Caki2 (cell line): Measurements from ENCODE around the gene NAT9. TPM values are rescaled to one million over a fixed set of nuclear protein-coding genes. Genes with fewer than 3 reads are reported as not detected.

ENCODE experiments used
- total RNA-seq: library from RNA; depleted of rRNA; stranded (reverse); fragments of >200 nt; shearing (Covaris generic); gene quantifications from 2 replicates; pipeline ENCODE4 v1.2.3, GENCODE V29; 2014; ENCODE audit warnings: low replicate concordance; rRNA removed

The NAT9 gene
- total RNA-seq, 1 experiment from 2014 or later: 36.8 TPM

Other genes with a start within 250 kb of the NAT9 start
- not detected in 2 replicates for gene CD300LB, start 244.9 kb downstream of the NAT9 start, total RNA-seq
- gene CD300C, start 230.2 kb downstream of the NAT9 start, total RNA-seq: not detected in 2 replicates
- not detected in 2 replicates for gene CD300H, start 208.8 kb downstream of the NAT9 start, total RNA-seq
- gene CD300LD, start 184.1 kb downstream of the NAT9 start, total RNA-seq: not detected in 2 replicates
- not detected in 2 replicates for gene CD300E, start 152.6 kb downstream of the NAT9 start, total RNA-seq
- not detected in 2 replicates for gene CD300LF, start 63.4 kb downstream of the NAT9 start, total RNA-seq
- gene RAB37, start 39.1 kb downstream of the NAT9 start, total RNA-seq: not detected in 2 replicates
- gene NHERF1, start 27.7 kb downstream of the NAT9 start, total RNA-seq: 5.2 and 21.0 TPM in 2 replicates
- gene GRIN2C, start 83.5 kb upstream of the NAT9 start, total RNA-seq: 0.51 and 1.3 TPM in 2 replicates
- 99.8 and 108 TPM in 2 replicates for gene FDXR, start 96.6 kb upstream of the NAT9 start, total RNA-seq
- not detected in 2 replicates for gene FADS6, start 117.3 kb upstream of the NAT9 start, total RNA-seq
- gene USH1G, start 146.9 kb upstream of the NAT9 start, total RNA-seq: not detected in 2 replicates
- gene OTOP2, start 147.9 kb upstream of the NAT9 start, total RNA-seq: not detected in 2 replicates
- not detected in 2 replicates for gene OTOP3, start 159.6 kb upstream of the NAT9 start, total RNA-seq
- gene HID1, start 196.4 kb upstream of the NAT9 start, total RNA-seq: 0.10 TPM in 1 of 2 replicates, not detected in the other
- gene CDR2L, start 211.3 kb upstream of the NAT9 start, total RNA-seq: 32.7 and 33.6 TPM in 2 replicates
- 58.8 and 82.1 TPM in 2 replicates for gene MRPL58, start 236.3 kb upstream of the NAT9 start, total RNA-seq